Measurements from ENCODE around the gene STAB2.

STAB2 gene

DNA sequence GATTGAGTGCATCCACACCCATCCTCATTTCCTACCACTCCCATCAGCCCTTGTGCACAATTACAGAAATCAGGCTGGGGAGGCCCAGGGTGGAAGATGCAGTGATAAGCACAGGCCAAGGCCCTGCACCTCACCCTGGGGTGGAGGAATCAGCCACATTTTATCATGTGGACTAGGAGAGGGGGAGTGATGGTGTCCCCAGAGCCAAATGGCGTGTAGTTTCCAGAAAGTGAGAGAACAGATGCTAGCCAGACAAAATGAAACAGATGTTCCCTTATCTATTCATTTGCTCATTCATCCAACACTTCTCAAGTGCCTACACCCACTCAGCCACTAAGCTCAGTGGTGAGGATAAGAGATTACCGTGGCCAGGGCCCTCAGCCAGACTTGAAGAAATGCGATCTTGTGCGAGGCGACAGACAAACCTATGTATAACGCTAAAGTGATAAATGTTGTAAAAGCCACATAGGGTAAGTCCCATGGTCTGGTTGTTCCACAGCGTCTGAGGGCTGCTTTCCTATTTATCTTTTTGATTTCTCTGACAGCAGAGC lies 93.6 kb downstream of the STAB2 start:
- Histone ChIP-seq H3K9me3 (ENCODE audit: control insufficient read depth, low read length) (no peaks in the 10 kb centered on the region), H3K36me3 (ENCODE audit: control insufficient read depth, insufficient read depth, low read length) (no peaks in the 10 kb centered on the region), H3K4me3 (ENCODE audit: low read length) (no peak overlapping the region), H3K27me3 (ENCODE audit: control insufficient read depth, insufficient read depth, low read length) (no peaks in the 10 kb centered on the region), H3K9ac (ENCODE audit: low read length) (no peak overlapping the region), H3K4me1 (ENCODE audit: control insufficient read depth, insufficient read depth, low read length) (no peaks in the 10 kb centered on the region)

DNA sequence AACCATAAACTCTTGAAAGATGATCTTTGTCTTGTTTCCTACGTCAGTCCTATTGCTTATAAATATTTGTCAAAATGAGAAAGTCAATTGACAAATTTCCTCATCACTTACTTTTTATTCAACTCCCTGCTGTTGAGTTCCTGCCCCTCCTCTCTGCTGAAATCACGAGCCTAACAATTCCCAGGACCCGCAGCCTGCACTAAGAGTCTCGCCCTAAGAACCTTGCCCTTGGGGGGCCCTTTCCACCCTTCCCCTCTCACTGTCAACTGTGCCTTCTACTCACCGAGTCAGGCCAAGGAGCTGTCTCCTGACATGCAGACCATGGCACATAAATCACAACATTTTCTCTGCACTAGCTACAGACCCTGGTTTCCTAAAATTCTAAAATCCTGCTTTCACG lies 99.0 kb downstream of the STAB2 start:
- Histone ChIP-seq H3K36me3 (ENCODE audit: control insufficient read depth, insufficient read depth, low read length) (no peaks in the 10 kb centered on the region), H3K4me3 (ENCODE audit: low read length) (no peak overlapping the region)

DNA sequence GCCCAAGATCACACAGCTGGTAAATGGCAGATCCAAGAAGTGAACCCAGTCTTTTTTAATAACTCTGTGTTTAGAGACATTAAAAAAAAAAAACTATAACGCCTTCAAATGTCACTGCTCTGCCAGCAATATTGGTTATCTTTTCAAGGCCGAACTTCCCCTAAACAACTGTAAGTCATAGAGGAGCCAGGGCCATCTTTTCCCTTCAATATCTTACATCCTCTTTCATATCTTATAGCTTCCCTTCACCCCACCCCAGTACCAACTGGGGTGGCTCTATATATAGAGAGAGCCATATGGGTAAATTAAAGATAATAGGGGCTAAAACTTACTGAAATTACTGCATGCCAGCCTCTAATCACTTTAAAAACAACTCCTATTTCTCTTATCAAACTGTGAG lies 100.2 kb downstream of the STAB2 start:
- Histone ChIP-seq H3K9ac (ENCODE audit: low read length) (no peak overlapping the region), H3K4me1 (ENCODE audit: control insufficient read depth, insufficient read depth, low read length) (no peaks in the 10 kb centered on the region), H3K27me3 (ENCODE audit: control insufficient read depth, insufficient read depth, low read length) (no peaks in the 10 kb centered on the region), H3K9me3 (ENCODE audit: control insufficient read depth, low read length) (no peaks in the 10 kb centered on the region), H3K4me3 (ENCODE audit: low read length) (no peak overlapping the region), H3K36me3 (ENCODE audit: control insufficient read depth, insufficient read depth, low read length) (no peaks in the 10 kb centered on the region)

More for the DNA sequence above, 99.0 kb downstream of the STAB2 start:
- no peaks in the 10 kb centered on the region for H3K4me1 ChIP-seq (ENCODE audit: control insufficient read depth, insufficient read depth, low read length)
- H3K27me3 ChIP-seq (ENCODE audit: control insufficient read depth, insufficient read depth, low read length), result no peaks in the 10 kb centered on the region
- H3K9me3 ChIP-seq (ENCODE audit: control insufficient read depth, low read length), result no peaks in the 10 kb centered on the region
- H3K9ac ChIP-seq (ENCODE audit: low read length), result no peak overlapping the region

GRCh38 chr12:103688376-103689063 lies 101.4 kb downstream of the STAB2 start:
- H3K4me1 ChIP-seq (ENCODE audit: control insufficient read depth, insufficient read depth, low read length), result no peaks in the 10 kb centered on the region
- no peaks in the 10 kb centered on the region for H3K9me3 ChIP-seq (ENCODE audit: control insufficient read depth, low read length)
- H3K9ac ChIP-seq (ENCODE audit: low read length), result no peak overlapping the region
- H3K4me3 ChIP-seq (ENCODE audit: low read length), result no peak overlapping the region
- H3K36me3 ChIP-seq (ENCODE audit: control insufficient read depth, insufficient read depth, low read length), result no peaks in the 10 kb centered on the region
- no peaks in the 10 kb centered on the region for H3K27me3 ChIP-seq (ENCODE audit: control insufficient read depth, insufficient read depth, low read length)

- Histone ChIP-seq H3K4me1 (ENCODE audit: control insufficient read depth, insufficient read depth, low read length) (no peaks in the 10 kb centered on the region), H3K4me3 (ENCODE audit: low read length) (no peak overlapping the region), H3K9me3 (ENCODE audit: control insufficient read depth, low read length) (no peaks in the 10 kb centered on the region), H3K27me3 (ENCODE audit: control insufficient read depth, insufficient read depth, low read length) (no peaks in the 10 kb centered on the region), H3K9ac (ENCODE audit: low read length) (no peak overlapping the region), H3K36me3 (ENCODE audit: control insufficient read depth, insufficient read depth, low read length) (no peaks in the 10 kb centered on the region)
Measured at GRCh38 chr12:103690426-103690825, 103.4 kb downstream of the STAB2 start.

DNA sequence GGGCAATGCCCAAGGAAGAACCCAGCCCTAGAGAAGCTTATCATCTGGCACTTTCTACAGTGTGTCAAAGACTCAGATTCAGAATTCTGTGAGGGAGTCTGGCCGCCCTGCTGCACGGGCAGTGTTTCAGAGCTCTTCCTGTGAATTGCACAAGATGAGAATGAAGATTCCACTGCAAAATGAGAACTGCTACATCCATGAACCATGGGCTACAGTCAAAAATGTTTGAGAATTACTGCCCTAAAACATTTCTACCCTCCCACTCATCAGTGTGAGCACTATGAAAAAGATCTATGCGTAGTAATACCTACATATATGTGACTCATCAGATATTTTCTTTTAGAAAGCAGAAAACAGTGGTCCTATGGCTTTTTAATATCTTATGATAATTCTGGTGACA lies 104.0 kb downstream of the STAB2 start:
- no peak overlapping the region for H3K4me3 ChIP-seq (ENCODE audit: low read length)
- no peaks in the 10 kb centered on the region for H3K9me3 ChIP-seq (ENCODE audit: control insufficient read depth, low read length)
- no peaks in the 10 kb centered on the region for H3K36me3 ChIP-seq (ENCODE audit: control insufficient read depth, insufficient read depth, low read length)
- H3K4me1 ChIP-seq (ENCODE audit: control insufficient read depth, insufficient read depth, low read length), result no peaks in the 10 kb centered on the region
- no peak overlapping the region for H3K9ac ChIP-seq (ENCODE audit: low read length)
- H3K27me3 ChIP-seq (ENCODE audit: control insufficient read depth, insufficient read depth, low read length), result no peaks in the 10 kb centered on the region

GRCh38 chr12:103696101-103696500 lies 109.0 kb downstream of the STAB2 start:
- H3K4me1 ChIP-seq (ENCODE audit: control insufficient read depth, insufficient read depth, low read length), result no peaks in the 10 kb centered on the region
- H3K36me3 ChIP-seq (ENCODE audit: control insufficient read depth, insufficient read depth, low read length), result no peaks in the 10 kb centered on the region
- no peaks in the 10 kb centered on the region for H3K9me3 ChIP-seq (ENCODE audit: control insufficient read depth, low read length)
- H3K9ac ChIP-seq (ENCODE audit: low read length), result no peak overlapping the region
- H3K4me3 ChIP-seq (ENCODE audit: low read length), result no peak overlapping the region
- no peaks in the 10 kb centered on the region for H3K27me3 ChIP-seq (ENCODE audit: control insufficient read depth, insufficient read depth, low read length)

DNA sequence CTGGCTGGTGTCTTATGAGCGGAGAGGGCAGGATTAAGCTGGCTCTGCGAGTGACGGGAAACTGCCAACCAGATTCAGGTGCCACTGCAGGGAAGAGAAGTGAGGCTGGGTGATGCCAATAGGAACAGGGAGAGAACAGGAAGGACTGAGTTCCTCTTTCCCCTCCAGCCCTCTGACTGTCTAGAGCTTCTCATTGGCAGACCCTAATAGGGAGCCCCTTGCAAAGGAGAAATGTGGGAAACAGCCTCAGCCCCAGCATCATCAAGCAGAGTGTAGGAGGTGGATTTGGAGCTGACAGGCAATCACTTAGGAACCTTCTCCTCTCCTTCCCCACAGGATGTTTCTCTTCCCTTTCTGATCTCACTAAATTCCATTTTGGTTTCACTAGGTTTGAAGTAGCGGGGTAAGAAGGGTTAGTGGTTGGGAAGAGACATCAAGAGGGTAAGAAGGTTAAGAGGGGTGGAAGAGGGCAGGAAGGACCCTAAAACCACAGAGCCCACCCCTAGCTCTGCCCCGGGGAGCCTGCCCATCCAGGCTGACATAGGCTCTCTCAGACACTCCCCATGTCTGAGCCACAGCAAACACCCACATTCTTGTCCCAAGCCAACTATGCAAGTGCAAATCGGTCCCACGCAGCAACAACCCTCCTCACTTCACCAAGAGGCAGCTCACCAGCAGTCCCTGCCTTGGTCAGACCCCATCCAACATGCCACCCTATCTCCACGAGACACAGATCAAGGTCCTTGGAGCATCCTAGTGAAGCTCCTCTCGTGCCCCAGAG lies 111.1 kb downstream of the STAB2 start:
- Histone ChIP-seq H3K36me3 (ENCODE audit: control insufficient read depth, insufficient read depth, low read length) (no peaks in the 10 kb centered on the region), H3K9ac (ENCODE audit: low read length) (no peak overlapping the region), H3K4me3 (ENCODE audit: low read length) (no peak overlapping the region), H3K9me3 (ENCODE audit: control insufficient read depth, low read length) (no peaks in the 10 kb centered on the region), H3K4me1 (ENCODE audit: control insufficient read depth, insufficient read depth, low read length) (no peaks in the 10 kb centered on the region), H3K27me3 (ENCODE audit: control insufficient read depth, insufficient read depth, low read length) (no peaks in the 10 kb centered on the region)

- H3K36me3 ChIP-seq (ENCODE audit: control insufficient read depth, insufficient read depth, low read length), result no peaks in the 10 kb centered on the region
- H3K4me3 ChIP-seq (ENCODE audit: low read length), result no peak overlapping the region
- no peak overlapping the region for H3K9ac ChIP-seq (ENCODE audit: low read length)
- H3K27me3 ChIP-seq (ENCODE audit: control insufficient read depth, insufficient read depth, low read length), result no peaks in the 10 kb centered on the region
- no peaks in the 10 kb centered on the region for H3K9me3 ChIP-seq (ENCODE audit: control insufficient read depth, low read length)
- H3K4me1 ChIP-seq (ENCODE audit: control insufficient read depth, insufficient read depth, low read length), result no peaks in the 10 kb centered on the region
Measured at GRCh38 chr12:103698752-103699560, 111.9 kb downstream of the STAB2 start.

GRCh38 chr12:103705098-103705497 lies 118.0 kb downstream of the STAB2 start:
- Histone ChIP-seq H3K36me3 (ENCODE audit: control insufficient read depth, insufficient read depth, low read length) (no peaks in the 10 kb centered on the region), H3K9ac (ENCODE audit: low read length) (no peak overlapping the region), H3K4me3 (ENCODE audit: low read length) (no peak overlapping the region), H3K9me3 (ENCODE audit: control insufficient read depth, low read length) (no peaks in the 10 kb centered on the region), H3K4me1 (ENCODE audit: control insufficient read depth, insufficient read depth, low read length) (no peaks in the 10 kb centered on the region), H3K27me3 (ENCODE audit: control insufficient read depth, insufficient read depth, low read length) (no peaks in the 10 kb centered on the region)

GRCh38 chr12:103705927-103706326 lies 118.9 kb downstream of the STAB2 start:
- no peak overlapping the region for H3K9ac ChIP-seq (ENCODE audit: low read length)
- no peaks in the 10 kb centered on the region for H3K9me3 ChIP-seq (ENCODE audit: control insufficient read depth, low read length)
- H3K27me3 ChIP-seq (ENCODE audit: control insufficient read depth, insufficient read depth, low read length), result no peaks in the 10 kb centered on the region
- H3K4me1 ChIP-seq (ENCODE audit: control insufficient read depth, insufficient read depth, low read length), result no peaks in the 10 kb centered on the region
- H3K36me3 ChIP-seq (ENCODE audit: control insufficient read depth, insufficient read depth, low read length), result no peaks in the 10 kb centered on the region
- H3K4me3 ChIP-seq (ENCODE audit: low read length), result no peak overlapping the region

- H3K9ac ChIP-seq (ENCODE audit: low read length), result no peak overlapping the region
- no peaks in the 10 kb centered on the region for H3K36me3 ChIP-seq (ENCODE audit: control insufficient read depth, insufficient read depth, low read length)
- no peaks in the 10 kb centered on the region for H3K9me3 ChIP-seq (ENCODE audit: control insufficient read depth, low read length)
- no peaks in the 10 kb centered on the region for H3K27me3 ChIP-seq (ENCODE audit: control insufficient read depth, insufficient read depth, low read length)
- H3K4me1 ChIP-seq (ENCODE audit: control insufficient read depth, insufficient read depth, low read length), result no peaks in the 10 kb centered on the region
- H3K4me3 ChIP-seq (ENCODE audit: low read length), result no peak overlapping the region
Measured at GRCh38 chr12:103707446-103707845, 120.4 kb downstream of the STAB2 start.

All from mucosa of stomach (tissue), 1 donor.